Inflammatory macrophage treated with lipopolysaccharide for 4 hours (primary cell): ENCODE measurements around the gene ZNF296.

Source experiments
- DNase-seq: peaks from one replicate; pipeline ENCODE4 v3.0.0-alpha.2; 2020

Gene ZNF296

GRCh38 chr19:45079063-45079910 lies 3.0 kb upstream of the ZNF296 start, which contains the start of gene GEMIN7:
TSS of gene GEMIN7 (plus strand) at chr19:45079260. CDS start at chr19:45090115, 10,855 bp downstream.
- DNase-seq, result peak; percentile 68

- no peak for DNase-seq
Measured at GRCh38 chr19:45078390-45079062, 2.2 kb upstream of the ZNF296 start.

GRCh38 chr19:45076851-45077730 lies 813 bp upstream of the ZNF296 start:
- no peak for DNase-seq

- peak; percentile 94 for DNase-seq
Measured at GRCh38 chr19:45075301-45076028, 813 bp downstream of the ZNF296 start.

GRCh38 chr19:45074744-45075300 lies 1.5 kb downstream of the ZNF296 start:
- DNase-seq, result no peak

- DNase-seq, result no peak
Measured at GRCh38 chr19:45071969-45072790, 4.1 kb downstream of the ZNF296 start.

GRCh38 chr19:45071545-45071938 lies 4.7 kb downstream of the ZNF296 start:
- no peak for DNase-seq

GRCh38 chr19:45070861-45071544 lies 5.3 kb downstream of the ZNF296 start:
- DNase-seq, result no peak

GRCh38 chr19:45070214-45070613 lies 6.1 kb downstream of the ZNF296 start:
- DNase-seq, result no peak

- DNase-seq, result peak; percentile 45
Measured at GRCh38 chr19:45069056-45069455, 7.2 kb downstream of the ZNF296 start.

GRCh38 chr19:45068041-45068440 lies 8.2 kb downstream of the ZNF296 start:
- no peak for DNase-seq

- no peak for DNase-seq
Measured at GRCh38 chr19:45066921-45067661, 9.2 kb downstream of the ZNF296 start.

- no peak for DNase-seq
Measured at GRCh38 chr19:45063851-45064801, 12.2 kb downstream of the ZNF296 start.

- no peak for DNase-seq
Measured at GRCh38 chr19:45061965-45062364, 14.3 kb downstream of the ZNF296 start.

- DNase-seq, result peak; percentile 78
Measured at GRCh38 chr19:45059258-45059965, 16.9 kb downstream of the ZNF296 start.

GRCh38 chr19:45058622-45059159 lies 17.6 kb downstream of the ZNF296 start:
- DNase-seq, result no peak

- no peak for DNase-seq
Measured at GRCh38 chr19:45057444-45057843, 18.8 kb downstream of the ZNF296 start.

GRCh38 chr19:45056831-45057230 lies 19.4 kb downstream of the ZNF296 start:
- DNase-seq, result no peak
